Astrocyte of the hippocampus (primary cell): Measurements from ENCODE around the gene SP3.
A peak's percentile ranks its signal among the peaks of the same experiment; 100 is the strongest.

Source experiments
- DNase-seq: peaks from one replicate; pipeline ENCODE4 v3.0.0; 2011; ENCODE audit warnings: low read depth, low spot score

The SP3 gene

GRCh38 chr2:173997269-173997668 lies 32.1 kb upstream of the SP3 start:
- no peak for DNase-seq

GRCh38 chr2:173996766-173997165 lies 31.6 kb upstream of the SP3 start:
- no peak for DNase-seq

GRCh38 chr2:173993459-173993858 lies 28.3 kb upstream of the SP3 start:
- no peak for DNase-seq

- DNase-seq, result no peak
Measured at GRCh38 chr2:173991856-173992588, 26.8 kb upstream of the SP3 start.

GRCh38 chr2:173990970-173991819 lies 26.0 kb upstream of the SP3 start:
- DNase-seq, result peak; percentile 79

- no peak for DNase-seq
Measured at GRCh38 chr2:173990245-173990644, 25.1 kb upstream of the SP3 start.

GRCh38 chr2:173989884-173990215 lies 24.7 kb upstream of the SP3 start:
- DNase-seq, result no peak

- DNase-seq, result no peak
Measured at GRCh38 chr2:173989160-173989883, 24.1 kb upstream of the SP3 start.

- no peak for DNase-seq
Measured at GRCh38 chr2:173986805-173987204, 21.6 kb upstream of the SP3 start.

GRCh38 chr2:173985605-173985992 lies 20.4 kb upstream of the SP3 start:
- no peak for DNase-seq

GRCh38 chr2:173984866-173985604 lies 19.9 kb upstream of the SP3 start:
- no peak for DNase-seq

- DNase-seq, result peak; percentile 72
Measured at GRCh38 chr2:173983391-173983871, 18.3 kb upstream of the SP3 start.

GRCh38 chr2:173982918-173983317 lies 17.7 kb upstream of the SP3 start:
- DNase-seq, result peak; percentile 85

- no peak for DNase-seq
Measured at GRCh38 chr2:173982182-173982714, 17.1 kb upstream of the SP3 start.

- no peak for DNase-seq
Measured at GRCh38 chr2:173981520-173981919, 16.3 kb upstream of the SP3 start.

- DNase-seq, result no peak
Measured at GRCh38 chr2:173979751-173980351, 14.7 kb upstream of the SP3 start.

- no peak for DNase-seq
Measured at GRCh38 chr2:173978447-173978846, 13.3 kb upstream of the SP3 start.

GRCh38 chr2:173972636-173973035 lies 7.5 kb upstream of the SP3 start:
- DNase-seq, result peak; percentile 40

GRCh38 chr2:173972165-173972564 lies 7.0 kb upstream of the SP3 start:
- DNase-seq, result no peak

GRCh38 chr2:173970516-173970924 lies 5.3 kb upstream of the SP3 start:
- DNase-seq, result no peak

- no peak for DNase-seq
Measured at GRCh38 chr2:173969886-173970285, 4.7 kb upstream of the SP3 start.
